ENCODE measurements around the gene MAPK12.

- no peak for TF ChIP-seq POLR2AphosphoS5 (IDR thresholded peaks at IDR 0.05)
- TF ChIP-seq CTCF (IDR thresholded peaks at IDR 0.05) = no peak
- no peak for TF ChIP-seq POLR2A (IDR thresholded peaks at IDR 0.05)
Observed at GRCh38 chr22:50262460-50262911, 1.0 kb upstream of the MAPK12 start.
